Brain microvascular endothelial cell (primary cell): ENCODE data around the gene RSPRY1.
A peak's percentile ranks its signal among the peaks of the same experiment; 100 is the strongest.

ENCODE experiments used
- DNase-seq: peaks from one replicate; pipeline ENCODE4 v3.0.0-alpha.2; 2020
- H3K27ac ChIP-seq: fragments of 250-450 bp; sonication (Bioruptor Pico); 2 replicates; pipeline ENCODE4 v1.5.1; 2020; ENCODE audit warnings: mild to moderate bottlenecking, moderate library complexity
- H3K27me3 ChIP-seq: fragments of 250-450 bp; sonication (Bioruptor Pico); replicated peaks from 2 replicates; pipeline ENCODE4 v1.5.1; 2020; ENCODE audit warnings: mild to moderate bottlenecking
- H3K36me3 ChIP-seq: fragments of 250-450 bp; sonication (Bioruptor Pico); replicated peaks from 2 replicates; pipeline ENCODE4 v1.5.1; 2020; ENCODE audit warnings: mild to moderate bottlenecking
- H3K4me3 ChIP-seq: 2 replicates; pipeline ENCODE4 v1.5.1; 2011; ENCODE audit warnings: low read depth, mild to moderate bottlenecking, control low read depth, low read length, moderate library complexity
- in situ Hi-C: cut with HindIII; loops from 2 replicates; pipeline ENCODE4 v1.10.0; 2017; ENCODE audit warnings: low sequenced_read_pairs, low pct_ligation_motif_present
- TF ChIP-seq, protein P1 (sequence below): IDR thresholded peaks from 2 replicates; pipeline ENCODE4 v1.5.1; 2011; ENCODE audit warnings: low read depth, mild to moderate bottlenecking, moderate library complexity, low read length, control low read depth, inconsistent platforms; ENCODE audit errors: missing control alignments

RSPRY1 gene

DNA sequence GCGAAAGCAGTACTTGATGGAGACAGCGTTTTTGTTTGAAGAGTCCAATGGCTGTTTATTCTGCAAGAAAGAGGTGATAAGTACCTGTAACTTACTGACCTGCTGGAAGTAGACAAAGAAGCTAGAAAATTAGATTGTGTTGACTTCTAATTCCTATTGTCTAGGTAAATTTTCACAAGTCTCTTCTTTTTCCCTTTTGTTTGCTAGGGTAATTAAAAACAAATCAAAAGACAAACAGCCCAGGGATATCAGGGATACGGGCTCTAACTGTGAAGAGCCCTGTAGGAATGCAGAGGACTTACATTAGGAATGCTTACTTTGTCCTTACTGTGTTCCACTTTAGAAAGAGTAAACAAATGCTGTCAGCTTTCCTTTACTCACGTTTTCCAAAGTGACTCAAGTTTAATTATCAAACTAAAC, 7.3 kb upstream of the RSPRY1 start:
- Histone ChIP-seq H3K36me3 (no peaks in the 10 kb centered on the region), H3K4me3 (no peak overlapping the region), H3K27me3 (no peaks in the 10 kb centered on the region), H3K27ac (no peak overlapping the region)
- TF ChIP-seq, protein P1, sequence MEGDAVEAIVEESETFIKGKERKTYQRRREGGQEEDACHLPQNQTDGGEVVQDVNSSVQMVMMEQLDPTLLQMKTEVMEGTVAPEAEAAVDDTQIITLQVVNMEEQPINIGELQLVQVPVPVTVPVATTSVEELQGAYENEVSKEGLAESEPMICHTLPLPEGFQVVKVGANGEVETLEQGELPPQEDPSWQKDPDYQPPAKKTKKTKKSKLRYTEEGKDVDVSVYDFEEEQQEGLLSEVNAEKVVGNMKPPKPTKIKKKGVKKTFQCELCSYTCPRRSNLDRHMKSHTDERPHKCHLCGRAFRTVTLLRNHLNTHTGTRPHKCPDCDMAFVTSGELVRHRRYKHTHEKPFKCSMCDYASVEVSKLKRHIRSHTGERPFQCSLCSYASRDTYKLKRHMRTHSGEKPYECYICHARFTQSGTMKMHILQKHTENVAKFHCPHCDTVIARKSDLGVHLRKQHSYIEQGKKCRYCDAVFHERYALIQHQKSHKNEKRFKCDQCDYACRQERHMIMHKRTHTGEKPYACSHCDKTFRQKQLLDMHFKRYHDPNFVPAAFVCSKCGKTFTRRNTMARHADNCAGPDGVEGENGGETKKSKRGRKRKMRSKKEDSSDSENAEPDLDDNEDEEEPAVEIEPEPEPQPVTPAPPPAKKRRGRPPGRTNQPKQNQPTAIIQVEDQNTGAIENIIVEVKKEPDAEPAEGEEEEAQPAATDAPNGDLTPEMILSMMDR: no peak
- in situ Hi-C loops: no loop called here
- DNase-seq: no peak

DNA sequence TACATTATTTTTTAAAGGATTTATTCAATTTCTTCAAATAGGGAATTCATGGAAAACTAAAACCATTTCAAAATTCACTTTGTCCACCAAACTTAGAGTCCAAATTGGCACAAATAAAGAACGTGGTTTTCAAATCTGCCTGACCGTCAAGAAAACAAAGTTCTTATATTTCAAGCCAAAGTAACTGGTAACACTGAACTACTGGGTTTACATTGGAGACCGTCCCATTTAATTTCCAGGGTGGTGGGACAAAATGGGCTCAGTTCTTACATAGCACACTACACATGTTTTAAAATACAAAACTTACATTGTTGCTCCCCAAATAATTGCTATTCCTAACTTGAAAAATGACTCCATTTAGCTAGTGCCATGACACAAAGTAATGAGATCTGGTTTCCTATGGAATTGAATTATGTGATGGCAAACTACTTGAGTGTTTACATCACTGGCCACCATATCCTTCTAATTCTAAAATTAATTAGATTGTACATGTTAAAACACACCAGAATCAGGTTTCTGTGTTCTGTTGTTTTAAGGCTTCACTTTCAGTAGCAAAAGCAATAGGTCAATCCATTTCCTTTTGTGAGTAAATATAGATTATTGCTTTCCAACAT, 6.8 kb upstream of the RSPRY1 start:
- H3K36me3 ChIP-seq: no peaks in the 10 kb centered on the region
- DNase-seq: no peak
- in situ Hi-C loops: no loop called here
- H3K27me3 ChIP-seq: no peaks in the 10 kb centered on the region
- no peak overlapping the region for H3K27ac ChIP-seq
- no peak overlapping the region for H3K4me3 ChIP-seq
- TF ChIP-seq, protein P1: no peak

DNA sequence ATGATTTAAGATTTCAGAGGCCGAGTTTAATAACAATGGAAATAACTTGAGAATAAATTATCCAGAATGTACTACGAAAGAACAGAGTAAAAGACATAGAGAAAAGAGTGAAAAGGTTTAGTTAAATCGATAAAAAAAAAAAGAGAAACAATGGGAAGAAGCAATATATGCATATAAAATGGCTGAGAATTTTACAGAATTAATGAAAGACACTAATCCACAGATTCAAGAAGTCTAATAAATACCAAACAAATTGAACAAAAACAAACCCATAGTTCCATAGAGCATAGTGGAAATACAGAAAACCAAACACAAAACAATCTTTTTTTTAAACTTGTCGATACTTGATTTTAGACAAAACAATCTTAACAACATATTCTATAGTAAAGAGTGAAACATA, 2.0 kb upstream of the RSPRY1 start:
- no peaks in the 10 kb centered on the region for H3K27me3 ChIP-seq
- TF ChIP-seq, protein P1: no peak
- DNase-seq: no peak
- no peak overlapping the region for H3K27ac ChIP-seq
- in situ Hi-C loops: no loop called here
- no peaks in the 10 kb centered on the region for H3K36me3 ChIP-seq
- no peak overlapping the region for H3K4me3 ChIP-seq

DNA sequence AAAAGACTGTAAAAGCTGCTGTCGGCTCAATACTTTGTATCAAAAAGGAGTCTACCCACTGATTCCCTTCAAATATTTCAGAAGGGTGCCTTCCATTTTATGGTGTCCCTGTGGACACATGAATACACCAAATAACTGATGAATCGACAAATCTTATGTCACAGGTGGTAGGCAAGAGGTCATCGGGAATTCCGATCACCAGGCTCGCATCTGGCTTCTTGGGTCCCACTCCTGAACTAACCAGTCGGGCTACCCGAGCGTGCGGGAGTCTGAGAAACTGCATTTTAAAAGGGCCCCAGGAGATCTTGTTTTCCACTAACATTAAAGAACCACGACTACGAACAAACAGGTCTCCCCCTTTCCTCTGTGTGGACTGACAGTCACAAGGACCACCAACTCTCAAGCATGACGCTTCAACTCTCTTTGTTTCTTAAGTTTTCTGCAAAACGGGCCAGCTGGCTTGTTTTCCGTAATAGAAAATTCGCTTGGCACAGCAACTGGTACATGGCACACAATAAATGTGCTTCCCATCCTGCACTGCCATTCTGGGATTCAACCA, 1.2 kb upstream of the RSPRY1 start:
- Histone ChIP-seq H3K27me3 (no peaks in the 10 kb centered on the region), H3K27ac (peak overlapping the region; percentile 80), H3K4me3 (peak overlapping the region; percentile 89), H3K36me3 (no peaks in the 10 kb centered on the region)
- in situ Hi-C loops: no loop called here
- TF ChIP-seq, protein P1: no peak
- no peak for DNase-seq

DNA sequence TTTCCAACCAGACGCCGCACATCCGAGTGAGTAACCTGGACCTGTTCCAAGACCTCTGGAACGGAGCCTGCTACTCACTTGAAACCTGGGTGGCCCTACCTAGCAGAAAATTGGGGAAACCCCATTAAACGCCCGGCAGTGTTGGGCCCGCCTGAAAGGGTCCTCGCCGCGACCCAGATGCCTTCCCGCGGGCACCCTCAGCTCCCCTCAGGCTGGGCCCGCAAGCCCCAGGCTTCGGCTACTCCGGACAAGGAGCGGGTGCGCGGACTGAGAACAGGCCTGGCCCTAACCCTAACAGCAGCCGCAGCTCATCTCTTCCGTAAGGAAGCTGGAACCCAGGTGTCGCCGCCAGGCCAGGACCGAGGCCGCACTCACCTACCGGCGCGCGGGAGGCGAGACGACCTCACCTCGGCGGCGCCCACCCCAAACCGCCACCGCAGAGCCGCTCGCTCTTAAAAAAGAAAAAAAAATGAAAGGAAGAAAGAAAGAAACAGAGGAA, 634 bp upstream of the RSPRY1 start:
- in situ Hi-C loops: no loop called here

More for the DNA sequence above, 634 bp upstream of the RSPRY1 start:
- H3K27me3 ChIP-seq: no peaks in the 10 kb centered on the region
- TF ChIP-seq, protein P1: no peak
- DNase-seq: peak; percentile 47
- no peaks in the 10 kb centered on the region for H3K36me3 ChIP-seq
- peak overlapping the region; percentile 80 for H3K27ac ChIP-seq
- H3K4me3 ChIP-seq: peak overlapping the region; percentile 89
